Measurements from ENCODE around the gene ERC2. TPM values are rescaled to one million over a fixed set of nuclear protein-coding genes. Genes with fewer than 3 reads are reported as not detected.
A peak's percentile ranks its signal among the peaks of the same experiment; 100 is the strongest.

ERC2 gene
- total and polyA plus RNA-seq, 2 of the 8 experiments (the other 6 are each of a cell fraction or from before 2014, with no cell fraction given): 16.4 to 22.8 TPM

DNA sequence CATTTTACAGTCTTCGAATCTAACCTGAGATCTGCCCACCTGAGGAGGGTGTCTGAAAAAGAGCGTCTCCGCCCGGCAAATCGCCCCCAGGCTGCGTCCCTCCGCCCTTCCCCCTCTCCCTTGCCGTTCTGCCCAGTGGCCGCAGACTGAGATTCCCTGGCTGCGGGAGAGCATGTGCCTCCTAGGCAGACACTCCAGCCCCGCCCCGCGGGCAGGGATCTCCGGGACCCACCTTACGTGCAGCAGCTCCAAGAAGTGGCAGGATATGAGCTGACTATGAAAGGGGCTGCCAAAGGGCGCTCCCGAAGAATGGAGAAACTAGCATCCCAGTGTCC is 978.5 kb downstream of the ERC2 start (continued):
- TF ChIP-seq KDM4A (IDR thresholded peaks at IDR 0.05; ENCODE audit: low read depth, low read length, severe bottlenecking) (peak; percentile 78), NRF1 (IDR thresholded peaks at IDR 0.05; ENCODE audit: low read depth, low read length) (no peak)

Measured in H1 (cell line).